Measurements from ENCODE around the gene ARHGAP29. TPM values are rescaled to one million over a fixed set of nuclear protein-coding genes. Genes with fewer than 3 reads are reported as not detected.
A peak's percentile ranks its signal among the peaks of the same experiment; 100 is the strongest.

Gene ARHGAP29, protein sequence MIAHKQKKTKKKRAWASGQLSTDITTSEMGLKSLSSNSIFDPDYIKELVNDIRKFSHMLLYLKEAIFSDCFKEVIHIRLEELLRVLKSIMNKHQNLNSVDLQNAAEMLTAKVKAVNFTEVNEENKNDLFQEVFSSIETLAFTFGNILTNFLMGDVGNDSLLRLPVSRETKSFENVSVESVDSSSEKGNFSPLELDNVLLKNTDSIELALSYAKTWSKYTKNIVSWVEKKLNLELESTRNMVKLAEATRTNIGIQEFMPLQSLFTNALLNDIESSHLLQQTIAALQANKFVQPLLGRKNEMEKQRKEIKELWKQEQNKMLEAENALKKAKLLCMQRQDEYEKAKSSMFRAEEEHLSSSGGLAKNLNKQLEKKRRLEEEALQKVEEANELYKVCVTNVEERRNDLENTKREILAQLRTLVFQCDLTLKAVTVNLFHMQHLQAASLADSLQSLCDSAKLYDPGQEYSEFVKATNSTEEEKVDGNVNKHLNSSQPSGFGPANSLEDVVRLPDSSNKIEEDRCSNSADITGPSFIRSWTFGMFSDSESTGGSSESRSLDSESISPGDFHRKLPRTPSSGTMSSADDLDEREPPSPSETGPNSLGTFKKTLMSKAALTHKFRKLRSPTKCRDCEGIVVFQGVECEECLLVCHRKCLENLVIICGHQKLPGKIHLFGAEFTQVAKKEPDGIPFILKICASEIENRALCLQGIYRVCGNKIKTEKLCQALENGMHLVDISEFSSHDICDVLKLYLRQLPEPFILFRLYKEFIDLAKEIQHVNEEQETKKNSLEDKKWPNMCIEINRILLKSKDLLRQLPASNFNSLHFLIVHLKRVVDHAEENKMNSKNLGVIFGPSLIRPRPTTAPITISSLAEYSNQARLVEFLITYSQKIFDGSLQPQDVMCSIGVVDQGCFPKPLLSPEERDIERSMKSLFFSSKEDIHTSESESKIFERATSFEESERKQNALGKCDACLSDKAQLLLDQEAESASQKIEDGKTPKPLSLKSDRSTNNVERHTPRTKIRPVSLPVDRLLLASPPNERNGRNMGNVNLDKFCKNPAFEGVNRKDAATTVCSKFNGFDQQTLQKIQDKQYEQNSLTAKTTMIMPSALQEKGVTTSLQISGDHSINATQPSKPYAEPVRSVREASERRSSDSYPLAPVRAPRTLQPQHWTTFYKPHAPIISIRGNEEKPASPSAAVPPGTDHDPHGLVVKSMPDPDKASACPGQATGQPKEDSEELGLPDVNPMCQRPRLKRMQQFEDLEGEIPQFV
- total RNA-seq (10 to 100 TPM; 83.5 to 86.0 TPM), polyA plus RNA-seq (ENCODE audit: insufficient read length in 2 of 2) (10 to 100 TPM; 15.3 to 19.4 TPM)
- long read RNA-seq, donor 1, full-length matches to known transcripts, result 3 of 3 reads
- long read RNA-seq, donor 1, partial matches to known transcripts, result 0 of 3 reads
- long read RNA-seq, donor 1, other reads (novel, unspliced or antisense), result 0 of 3 reads
- long read RNA-seq, donor 2, partial matches to known transcripts, result 0 of 1 reads
- long read RNA-seq, donor 2, other reads (novel, unspliced or antisense), result 0 of 1 reads
- long read RNA-seq, donor 3, result 0 reads
- long read RNA-seq, donor 4, partial matches to known transcripts, result 0 of 2 reads
- long read RNA-seq, donor 4, other reads (novel, unspliced or antisense), result 0 of 2 reads

DNA sequence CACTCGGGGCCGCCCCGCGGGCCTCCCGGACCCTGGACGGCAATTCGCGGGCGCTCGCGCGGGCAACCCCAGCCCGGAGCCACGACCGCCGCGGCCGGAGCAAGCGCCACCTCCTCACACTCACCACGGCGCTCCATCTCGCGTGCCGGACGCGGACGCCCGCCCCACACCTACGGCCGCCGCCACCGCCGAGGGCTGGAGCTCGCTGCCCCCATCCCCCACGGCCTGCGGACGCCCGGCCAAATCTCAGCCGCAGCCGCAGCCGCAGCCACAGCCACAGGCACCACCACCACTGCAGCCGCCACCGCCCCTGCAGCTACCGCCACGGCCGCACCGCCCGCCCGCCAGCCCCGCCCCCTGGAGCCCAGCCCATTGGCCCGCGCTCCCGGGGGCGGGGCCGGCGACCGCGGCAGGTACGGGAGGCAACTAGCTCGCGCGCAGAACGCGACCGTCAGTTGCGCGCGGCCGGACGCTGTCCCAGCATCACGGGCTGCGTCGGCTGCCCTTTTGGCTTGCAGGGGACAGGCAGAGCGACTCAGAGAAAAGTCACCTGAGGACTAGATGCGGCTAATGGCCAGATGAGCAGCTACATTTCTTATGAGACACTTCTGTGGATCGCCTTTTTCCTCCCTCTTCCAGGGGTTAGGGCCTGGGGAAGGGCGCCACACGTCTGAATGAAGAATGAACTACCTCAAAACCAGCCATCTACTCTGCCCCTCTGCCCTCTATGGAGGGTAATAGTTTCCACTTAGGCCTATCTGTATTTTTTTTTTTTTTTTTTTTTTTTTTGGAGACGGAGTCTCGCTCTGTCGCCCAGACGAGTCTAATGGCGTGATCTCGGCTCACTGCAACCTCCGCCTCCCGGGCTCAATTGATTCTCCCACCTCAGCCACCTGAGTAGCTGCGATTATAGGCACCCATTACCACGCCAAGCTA is at the start of gene ARHGAP29:
Gene ARHGAP29 (minus strand): TSS at position 294 of the 936 bp plus-strand sequence. CDS start 5,973 bp downstream, outside the sequence.
- Histone ChIP-seq H3K36me3 (ENCODE audit: control insufficient read depth, insufficient read depth, low read length) (no peaks in the 10 kb centered on the region), H3K9me3 (ENCODE audit: control insufficient read depth, insufficient read depth, low read length) (no peaks in the 10 kb centered on the region), H3K27ac (ENCODE audit: low read depth, low read length) (peak within 1 kb of the TSS; percentile 90), H3K27me3 (ENCODE audit: control insufficient read depth, insufficient read depth, low read length) (peaks cover 54% of the 10 kb centered on the region), H3K4me1 (ENCODE audit: control insufficient read depth, insufficient read depth, low read length) (peaks cover 13% of the 10 kb centered on the region), H3K4me3 (ENCODE audit: low read depth, low read length) (peak within 1 kb of the TSS; percentile 77)
- 1% methylated on average over 77 of the region's 88 CpGs for WGBS (ENCODE audit: insufficient coverage)
- peak in 3 of 6 donors; percentile 47 to 89 (median 83) for DNase-seq (ENCODE audit: low read depth in 4 of 6, low spot score in 6 of 6)

DNA sequence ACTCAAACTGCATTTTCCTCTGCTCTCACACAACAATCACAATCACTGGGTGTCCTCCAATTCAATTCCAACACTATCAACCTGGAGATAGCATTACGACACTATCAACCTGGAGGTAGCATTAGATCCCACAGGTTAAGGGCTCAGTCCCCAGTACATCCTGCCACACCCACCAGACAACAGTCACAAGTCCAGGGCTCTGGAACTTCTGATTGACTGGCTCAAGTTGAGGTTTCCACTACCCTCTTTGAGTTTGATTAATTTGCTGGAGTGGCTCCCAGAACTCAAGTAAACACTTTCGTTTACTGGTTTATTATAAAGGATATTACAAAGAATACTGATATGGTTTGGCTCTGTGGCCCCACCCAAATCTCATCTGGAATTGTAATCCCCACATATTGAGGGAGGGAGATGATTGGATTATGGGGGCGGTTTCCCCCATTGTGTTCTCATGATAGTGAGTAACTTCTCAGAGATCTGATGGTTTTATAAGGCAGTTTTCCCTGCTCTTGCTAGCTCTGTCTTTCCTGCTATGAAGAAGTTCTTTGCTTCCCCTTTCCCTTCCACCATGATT is 49.6 kb upstream of the ARHGAP29 start:
- H3K27me3 ChIP-seq (ENCODE audit: control insufficient read depth, insufficient read depth, low read length), result no peaks in the 10 kb centered on the region
- H3K27ac ChIP-seq (ENCODE audit: low read depth, low read length), result no peak overlapping the region
- 100% methylated on average over 1 of the region's 3 CpGs for WGBS (ENCODE audit: insufficient coverage)
- no peaks in the 10 kb centered on the region for H3K9me3 ChIP-seq (ENCODE audit: control insufficient read depth, insufficient read depth, low read length)
- H3K4me3 ChIP-seq (ENCODE audit: low read depth, low read length), result no peak overlapping the region
- DNase-seq (ENCODE audit: low read depth in 4 of 6, low spot score in 6 of 6), result no peak
- no peaks in the 10 kb centered on the region for H3K36me3 ChIP-seq (ENCODE audit: control insufficient read depth, insufficient read depth, low read length)
- H3K4me1 ChIP-seq (ENCODE audit: control insufficient read depth, insufficient read depth, low read length), result no peaks in the 10 kb centered on the region

DNA sequence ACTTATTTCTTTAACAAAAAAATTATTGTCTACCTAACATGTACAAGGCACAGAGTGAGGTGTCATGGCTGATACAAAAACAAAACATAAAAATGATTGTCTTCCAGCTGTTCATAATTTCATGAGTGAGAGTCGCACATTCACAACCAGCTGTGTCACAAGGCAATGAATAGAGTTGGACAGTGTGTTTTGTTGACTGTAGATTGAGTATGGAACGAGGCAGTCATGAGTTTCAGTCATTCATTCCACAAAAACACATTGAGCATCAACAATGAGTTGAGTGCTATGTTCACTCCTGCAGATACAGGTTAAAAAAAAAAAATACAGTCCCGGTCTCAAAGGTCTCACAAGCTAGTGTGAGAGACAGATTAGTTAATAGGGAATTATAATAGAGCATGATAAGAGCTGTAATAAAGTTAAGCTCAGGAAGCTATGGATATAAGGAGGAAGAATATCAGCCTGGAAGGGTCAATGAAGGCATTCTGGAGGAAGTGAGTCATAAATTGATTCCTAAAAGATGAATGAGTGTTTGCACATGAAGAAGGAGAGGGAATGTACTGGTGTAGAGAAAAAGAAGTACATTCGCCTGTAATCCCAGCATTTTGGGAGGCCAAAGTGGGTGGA is 47.8 kb upstream of the ARHGAP29 start:
- no peak overlapping the region for H3K4me3 ChIP-seq (ENCODE audit: low read depth, low read length)
- no peaks in the 10 kb centered on the region for H3K4me1 ChIP-seq (ENCODE audit: control insufficient read depth, insufficient read depth, low read length)
- no peak for DNase-seq (ENCODE audit: low read depth in 4 of 6, low spot score in 6 of 6)
- H3K36me3 ChIP-seq (ENCODE audit: control insufficient read depth, insufficient read depth, low read length), result no peaks in the 10 kb centered on the region
- H3K9me3 ChIP-seq (ENCODE audit: control insufficient read depth, insufficient read depth, low read length), result no peaks in the 10 kb centered on the region
- whole genome bisulfite sequencing (ENCODE audit: insufficient coverage), result 100% methylated on average over 2 of the region's 4 CpGs
- no peak overlapping the region for H3K27ac ChIP-seq (ENCODE audit: low read depth, low read length)
- H3K27me3 ChIP-seq (ENCODE audit: control insufficient read depth, insufficient read depth, low read length), result no peaks in the 10 kb centered on the region

DNA sequence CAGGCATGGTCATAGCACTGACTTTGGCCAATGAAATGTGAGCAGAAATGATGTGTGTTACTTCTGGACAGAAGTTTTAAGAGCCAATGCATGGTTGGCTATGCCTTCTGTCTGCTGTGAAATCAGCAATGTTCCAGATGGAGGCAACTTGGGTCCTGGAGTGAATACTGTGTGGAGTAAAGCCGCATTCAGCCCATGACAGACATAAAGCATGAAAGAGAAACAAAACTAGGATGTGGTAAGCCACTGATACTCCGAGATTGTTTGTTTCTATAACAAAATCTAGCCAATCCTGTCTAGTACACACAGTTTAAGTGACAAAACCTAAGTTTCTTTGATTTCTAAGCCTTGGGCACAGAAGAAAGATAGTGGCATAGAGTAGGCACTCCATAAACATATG is 47.1 kb upstream of the ARHGAP29 start:
- Histone ChIP-seq H3K27me3 (ENCODE audit: control insufficient read depth, insufficient read depth, low read length) (no peaks in the 10 kb centered on the region), H3K9me3 (ENCODE audit: control insufficient read depth, insufficient read depth, low read length) (no peaks in the 10 kb centered on the region), H3K4me3 (ENCODE audit: low read depth, low read length) (no peak overlapping the region), H3K4me1 (ENCODE audit: control insufficient read depth, insufficient read depth, low read length) (no peaks in the 10 kb centered on the region), H3K36me3 (ENCODE audit: control insufficient read depth, insufficient read depth, low read length) (no peaks in the 10 kb centered on the region), H3K27ac (ENCODE audit: low read depth, low read length) (no peak overlapping the region)
- no CpG with 5 or more reads among the region's 2 CpGs for WGBS (ENCODE audit: insufficient coverage)
- no peak for DNase-seq (ENCODE audit: low read depth in 4 of 6, low spot score in 6 of 6)

DNA sequence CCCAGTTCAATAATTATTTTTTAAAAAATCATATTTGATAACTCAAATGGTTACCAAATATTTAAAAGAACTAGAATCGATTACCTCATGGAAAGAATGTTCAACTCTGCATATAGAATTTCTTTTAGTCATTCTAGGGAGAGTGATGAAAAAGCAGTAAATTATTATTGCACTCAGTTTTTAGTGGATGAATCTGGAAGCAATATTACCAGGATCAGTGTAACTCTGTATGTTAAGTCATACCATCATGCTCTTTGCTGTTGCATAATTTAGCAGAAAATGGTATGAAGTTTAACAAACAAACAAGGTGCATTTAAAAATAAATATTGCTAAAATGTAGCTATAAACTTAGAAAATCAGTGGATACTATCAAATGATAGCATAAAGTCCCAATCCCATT is 46.1 kb upstream of the ARHGAP29 start:
- Histone ChIP-seq H3K36me3 (ENCODE audit: control insufficient read depth, insufficient read depth, low read length) (no peaks in the 10 kb centered on the region), H3K9me3 (ENCODE audit: control insufficient read depth, insufficient read depth, low read length) (no peaks in the 10 kb centered on the region), H3K27me3 (ENCODE audit: control insufficient read depth, insufficient read depth, low read length) (no peaks in the 10 kb centered on the region), H3K4me1 (ENCODE audit: control insufficient read depth, insufficient read depth, low read length) (no peaks in the 10 kb centered on the region), H3K27ac (ENCODE audit: low read depth, low read length) (no peak overlapping the region), H3K4me3 (ENCODE audit: low read depth, low read length) (no peak overlapping the region)
- DNase-seq (ENCODE audit: low read depth in 4 of 6, low spot score in 6 of 6), result no peak
- no CpG with 5 or more reads among the region's 1 CpG for WGBS (ENCODE audit: insufficient coverage)

DNA sequence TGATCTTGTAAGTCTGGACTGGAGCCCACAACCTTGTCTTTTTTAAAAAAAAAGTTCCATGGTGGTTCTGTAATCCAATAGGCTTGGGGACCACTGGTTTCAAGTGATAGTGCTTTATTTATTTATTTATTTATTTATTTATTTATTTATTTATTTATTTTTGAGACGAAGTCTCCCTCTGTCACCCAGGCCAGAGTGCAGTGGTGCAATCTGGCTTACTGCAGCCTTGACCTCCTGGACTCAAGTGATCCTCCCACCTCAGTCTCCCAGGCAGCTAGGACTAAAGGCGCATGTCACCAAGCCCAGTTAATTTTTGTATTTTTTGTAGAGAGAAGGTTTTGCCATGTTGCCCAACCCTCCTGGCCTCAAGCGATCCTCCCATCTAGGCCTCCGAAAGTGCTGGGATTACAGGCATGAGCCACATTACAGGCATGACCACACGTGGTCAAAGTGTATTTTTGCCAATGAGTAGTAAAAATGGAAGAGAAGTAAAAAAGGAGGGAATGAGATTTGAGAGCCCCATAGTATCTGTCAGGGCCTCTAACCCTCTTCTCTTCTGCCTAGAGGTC is 44.8 kb upstream of the ARHGAP29 start:
- no peak overlapping the region for H3K4me3 ChIP-seq (ENCODE audit: low read depth, low read length)
- no peaks in the 10 kb centered on the region for H3K36me3 ChIP-seq (ENCODE audit: control insufficient read depth, insufficient read depth, low read length)
- H3K27ac ChIP-seq (ENCODE audit: low read depth, low read length), result no peak overlapping the region
- DNase-seq (ENCODE audit: low read depth in 4 of 6, low spot score in 6 of 6), result no peak
- no peaks in the 10 kb centered on the region for H3K9me3 ChIP-seq (ENCODE audit: control insufficient read depth, insufficient read depth, low read length)
- WGBS (ENCODE audit: insufficient coverage), result 100% methylated on average over 3 of the region's 5 CpGs
- no peaks in the 10 kb centered on the region for H3K4me1 ChIP-seq (ENCODE audit: control insufficient read depth, insufficient read depth, low read length)
- H3K27me3 ChIP-seq (ENCODE audit: control insufficient read depth, insufficient read depth, low read length), result no peaks in the 10 kb centered on the region

DNA sequence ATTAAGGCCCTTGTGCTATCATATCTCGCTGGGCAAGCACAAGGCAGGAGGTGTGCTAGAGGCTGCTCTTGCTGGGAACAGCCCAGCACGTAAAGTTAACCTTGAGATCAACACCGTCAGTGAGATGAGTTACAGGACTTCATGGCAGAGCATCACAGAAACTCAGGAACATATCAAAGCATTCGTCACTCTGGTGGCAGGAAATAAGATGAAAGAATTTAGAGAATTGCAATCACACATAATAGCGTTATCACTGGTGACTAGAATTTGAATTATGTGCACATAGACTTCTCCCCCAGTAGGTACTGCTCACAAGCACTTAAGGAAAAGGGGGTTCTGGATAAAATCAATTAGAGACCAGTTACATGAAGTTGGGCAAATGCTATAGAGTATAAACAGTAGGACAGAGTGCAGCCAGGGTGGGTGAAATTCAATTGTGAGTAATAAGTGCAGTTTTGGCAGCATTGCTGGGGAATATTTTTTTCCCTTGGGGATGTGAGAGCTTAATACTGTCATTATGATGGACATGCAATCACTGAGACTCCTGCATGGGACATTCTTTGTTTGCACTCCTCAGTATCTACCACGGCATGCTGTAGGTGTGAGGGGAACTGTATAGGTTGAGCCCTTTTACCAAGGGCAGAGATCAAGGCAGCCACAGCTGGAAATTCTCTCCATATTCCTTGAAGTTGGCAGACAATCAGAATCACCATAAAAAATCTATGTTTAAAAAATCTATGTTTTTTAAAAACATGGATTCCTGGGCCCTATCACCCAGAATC is 44.2 kb upstream of the ARHGAP29 start:
- DNase-seq (ENCODE audit: low read depth in 4 of 6, low spot score in 6 of 6), result peak in 1 of 6 donors; percentile 14
- no peaks in the 10 kb centered on the region for H3K4me1 ChIP-seq (ENCODE audit: control insufficient read depth, insufficient read depth, low read length)
- no peak overlapping the region for H3K4me3 ChIP-seq (ENCODE audit: low read depth, low read length)
- no peaks in the 10 kb centered on the region for H3K36me3 ChIP-seq (ENCODE audit: control insufficient read depth, insufficient read depth, low read length)
- no peak overlapping the region for H3K27ac ChIP-seq (ENCODE audit: low read depth, low read length)
- H3K9me3 ChIP-seq (ENCODE audit: control insufficient read depth, insufficient read depth, low read length), result no peaks in the 10 kb centered on the region
- 80% methylated on average over 2 of the region's 6 CpGs for WGBS (ENCODE audit: insufficient coverage)
- H3K27me3 ChIP-seq (ENCODE audit: control insufficient read depth, insufficient read depth, low read length), result no peaks in the 10 kb centered on the region

Data from spinal cord (tissue), 10 donors.